Measurements from ENCODE around the gene TRIM24.

DNA sequence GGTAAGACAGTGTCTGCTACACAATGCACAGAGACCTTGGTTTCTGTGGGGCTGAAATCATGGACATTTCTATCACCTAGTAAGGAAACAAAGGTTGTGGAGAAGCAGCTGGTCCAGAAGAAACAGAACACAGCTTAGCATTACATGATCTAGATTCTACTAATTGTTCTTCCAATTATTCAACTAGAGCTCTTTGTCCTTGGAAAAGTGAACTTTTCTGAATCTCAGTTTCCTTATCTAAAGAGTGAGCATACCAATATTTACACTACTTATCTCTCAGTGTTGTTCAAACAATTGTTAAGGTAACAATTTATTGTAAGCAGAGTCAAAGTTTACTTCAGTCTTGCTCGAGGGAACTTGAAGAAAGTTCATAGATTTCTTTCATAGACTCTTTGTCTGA is 42.3 kb upstream of the TRIM24 start:
- no peak for TF ChIP-seq POLR2A (IDR thresholded peaks at IDR 0.05)
- TF ChIP-seq, protein P1, sequence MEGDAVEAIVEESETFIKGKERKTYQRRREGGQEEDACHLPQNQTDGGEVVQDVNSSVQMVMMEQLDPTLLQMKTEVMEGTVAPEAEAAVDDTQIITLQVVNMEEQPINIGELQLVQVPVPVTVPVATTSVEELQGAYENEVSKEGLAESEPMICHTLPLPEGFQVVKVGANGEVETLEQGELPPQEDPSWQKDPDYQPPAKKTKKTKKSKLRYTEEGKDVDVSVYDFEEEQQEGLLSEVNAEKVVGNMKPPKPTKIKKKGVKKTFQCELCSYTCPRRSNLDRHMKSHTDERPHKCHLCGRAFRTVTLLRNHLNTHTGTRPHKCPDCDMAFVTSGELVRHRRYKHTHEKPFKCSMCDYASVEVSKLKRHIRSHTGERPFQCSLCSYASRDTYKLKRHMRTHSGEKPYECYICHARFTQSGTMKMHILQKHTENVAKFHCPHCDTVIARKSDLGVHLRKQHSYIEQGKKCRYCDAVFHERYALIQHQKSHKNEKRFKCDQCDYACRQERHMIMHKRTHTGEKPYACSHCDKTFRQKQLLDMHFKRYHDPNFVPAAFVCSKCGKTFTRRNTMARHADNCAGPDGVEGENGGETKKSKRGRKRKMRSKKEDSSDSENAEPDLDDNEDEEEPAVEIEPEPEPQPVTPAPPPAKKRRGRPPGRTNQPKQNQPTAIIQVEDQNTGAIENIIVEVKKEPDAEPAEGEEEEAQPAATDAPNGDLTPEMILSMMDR (IDR thresholded peaks at IDR 0.05): no peak

All from ovary (tissue), 3 donors.